Activated T-cell treated with anti-CD3 and anti-CD28 coated beads for 48 hours (primary cell): ENCODE data around the gene PRAME.

ENCODE experiments used
- DNase-seq: peaks from one replicate; pipeline ENCODE4 v3.0.0-alpha.2; 2020; ENCODE audit warnings: low read depth

Gene PRAME

DNA sequence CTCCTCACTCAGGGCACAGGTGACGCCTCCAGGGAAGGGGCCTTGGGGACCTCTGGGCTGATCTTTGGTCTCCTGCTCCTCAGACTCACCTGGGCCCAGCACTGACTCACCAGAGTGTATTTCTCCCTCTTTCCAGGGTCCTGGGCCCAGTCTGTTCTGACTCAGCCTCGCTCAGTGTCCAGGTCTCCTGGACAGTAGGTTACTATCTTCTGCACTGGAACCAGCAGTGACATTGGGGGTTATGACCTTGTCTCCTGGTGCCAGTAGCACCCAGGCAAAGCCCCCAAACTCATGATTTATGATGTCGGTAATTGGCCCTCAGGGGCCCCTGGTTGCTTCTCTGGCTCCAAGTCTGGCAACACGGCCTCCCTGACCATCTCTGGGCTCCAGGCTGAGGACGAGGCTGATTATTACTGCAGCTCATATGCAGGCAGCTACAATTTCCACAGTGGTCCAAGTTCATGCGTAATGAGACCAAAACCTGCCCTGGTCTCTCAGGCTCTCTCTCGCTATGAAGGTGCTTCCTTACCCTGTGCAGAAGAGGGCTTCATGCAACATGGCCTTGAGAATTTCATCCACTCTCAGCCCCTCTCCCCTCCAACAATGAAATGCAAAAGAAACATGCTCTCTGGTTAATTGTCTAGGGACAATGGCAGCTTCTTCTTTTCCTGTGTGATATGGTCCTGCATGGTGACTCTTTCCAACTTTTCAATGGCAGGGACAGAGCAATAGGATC is 21.0 kb upstream of the PRAME start:
- no peak for DNase-seq

- no peak for DNase-seq
These were observed 19.8 kb upstream of the PRAME start for GRCh38 chr22:22578702-22579424.

DNA sequence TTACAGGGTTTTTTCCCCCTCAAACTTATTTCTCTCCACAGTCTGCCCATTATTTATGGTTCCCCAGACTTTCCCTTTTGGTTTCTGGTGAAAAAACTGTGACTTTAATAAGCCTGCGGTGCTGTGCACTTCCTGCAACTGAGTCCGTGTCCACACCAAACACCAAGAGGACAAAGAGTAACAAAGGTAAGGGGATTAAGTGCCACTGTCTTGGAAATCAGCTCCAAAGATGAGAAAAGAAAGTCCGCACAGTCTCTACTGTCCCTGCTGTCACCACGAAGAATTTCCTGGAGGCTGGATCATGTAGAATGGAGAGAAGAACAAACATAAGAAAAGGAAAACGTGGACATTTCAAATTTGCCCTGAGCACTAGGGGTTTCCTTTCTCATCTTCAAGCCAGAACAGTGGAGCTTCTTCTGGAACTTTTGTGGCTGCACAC is 17.9 kb upstream of the PRAME start:
- DNase-seq: no peak

GRCh38 chr22:22576244-22576988 is 17.4 kb upstream of the PRAME start:
- DNase-seq: peak; percentile 17

DNA sequence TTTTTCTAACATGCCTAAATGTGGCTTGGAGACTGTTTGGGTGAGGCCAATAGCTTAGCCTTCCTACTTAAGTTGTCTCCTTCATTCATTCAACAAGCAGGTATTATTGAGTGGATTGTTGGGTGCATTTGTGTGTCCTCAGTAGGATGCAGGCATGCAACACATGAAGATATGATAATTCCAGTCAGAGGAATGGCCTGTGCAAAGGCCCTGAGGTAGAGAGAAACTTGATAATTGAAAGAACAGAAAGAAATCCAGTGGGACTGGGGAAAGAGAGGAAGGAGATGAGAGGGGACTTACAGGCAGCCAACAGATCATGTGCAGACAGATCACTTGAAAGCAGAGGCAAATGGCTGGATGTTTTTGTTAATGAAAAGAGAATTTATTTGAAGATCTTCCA is 15.3 kb upstream of the PRAME start:
- no peak for DNase-seq

GRCh38 chr22:22573047-22573889 is 14.2 kb upstream of the PRAME start:
- no peak for DNase-seq

DNA sequence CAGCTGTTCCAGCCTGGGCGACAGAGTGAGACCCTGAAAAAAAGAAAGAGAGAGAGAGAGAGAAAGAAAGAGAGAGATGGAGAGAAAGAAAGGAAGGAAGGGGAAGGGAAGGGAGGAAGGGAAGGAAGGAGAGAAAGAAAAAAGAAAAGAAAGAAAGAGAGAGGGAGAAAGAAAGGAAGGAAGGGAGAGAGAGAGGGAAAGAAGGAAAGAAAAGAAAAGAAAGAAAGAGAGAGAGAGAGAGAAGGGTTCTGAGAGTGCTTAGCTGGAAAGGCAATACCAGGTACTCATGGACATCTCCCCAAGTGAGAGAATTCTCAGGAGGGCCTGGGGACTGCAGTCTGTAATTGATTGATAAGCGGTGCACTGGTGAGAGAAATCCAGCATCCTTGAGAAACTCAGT is 12.8 kb upstream of the PRAME start:
- DNase-seq: no peak

DNA sequence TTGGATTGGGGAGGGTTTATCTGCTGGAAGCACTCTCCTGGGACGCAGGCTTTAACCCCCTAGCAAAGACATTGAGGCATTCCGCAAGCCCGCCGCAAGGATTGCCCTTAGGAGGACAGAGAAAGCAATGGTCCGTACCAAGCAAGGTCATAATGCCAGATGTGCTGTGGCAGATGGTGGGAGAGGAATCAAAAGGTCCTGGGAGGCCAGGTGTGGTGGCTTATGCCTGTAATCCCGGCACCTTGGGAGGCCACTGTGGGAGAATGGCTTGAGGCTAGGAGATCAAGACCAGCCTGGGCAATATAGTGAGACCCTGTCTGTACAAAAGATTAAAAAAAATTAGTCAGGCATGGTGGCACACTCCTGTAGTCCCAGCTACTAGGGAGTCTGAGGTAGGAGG is 12.4 kb upstream of the PRAME start:
- DNase-seq: no peak

GRCh38 chr22:22569218-22569617 is 10.2 kb upstream of the PRAME start:
- no peak for DNase-seq

GRCh38 chr22:22565981-22566380 is 6.9 kb upstream of the PRAME start:
- no peak for DNase-seq

DNA sequence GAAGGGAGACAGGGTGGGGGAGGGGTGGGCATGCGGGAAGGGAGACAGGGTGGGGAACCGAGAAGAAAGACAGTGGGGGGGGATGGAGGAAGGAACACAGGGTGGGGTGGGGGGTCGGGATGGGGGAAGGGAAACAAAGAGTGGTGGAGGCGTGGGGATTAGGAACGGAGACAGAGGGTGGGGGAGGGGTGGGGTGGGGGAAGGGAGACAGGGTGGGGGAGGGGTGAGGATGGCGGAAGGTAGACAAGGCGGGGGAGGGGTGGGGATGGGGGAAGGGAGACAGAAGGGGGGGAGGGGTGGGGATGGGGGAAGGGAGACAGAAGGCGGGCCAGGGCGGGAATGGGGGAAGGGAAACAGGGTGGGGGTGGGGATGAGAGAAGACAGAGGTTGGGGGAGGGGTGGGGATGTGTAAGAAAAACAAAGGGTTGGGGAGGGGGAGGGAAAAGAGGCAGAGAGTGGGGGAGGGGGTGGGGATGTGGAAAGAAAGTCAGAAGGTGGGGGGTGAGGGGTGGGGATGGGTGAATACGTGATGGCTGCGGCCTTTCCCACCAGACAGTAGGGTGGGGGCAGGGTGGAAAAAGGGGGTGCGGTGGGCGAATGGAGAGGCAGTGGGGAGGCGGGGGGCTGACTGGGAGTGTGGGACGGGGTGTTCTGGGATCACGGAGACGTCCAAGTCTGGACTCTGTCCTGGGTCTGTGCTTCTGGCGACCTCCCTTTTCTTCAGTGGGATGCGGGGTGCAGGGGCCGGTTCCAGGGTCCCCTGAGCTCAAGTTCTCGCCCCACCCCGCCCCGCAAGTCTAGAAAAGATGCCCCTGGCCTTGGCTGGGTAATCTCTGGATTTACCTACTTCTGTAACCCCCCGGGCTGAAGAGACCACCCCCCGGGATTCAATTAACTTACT is 744 bp downstream of the PRAME start:
- DNase-seq: no peak

- DNase-seq: no peak
These were observed 1.8 kb downstream of the PRAME start for GRCh38 chr22:22556995-22557925.

DNA sequence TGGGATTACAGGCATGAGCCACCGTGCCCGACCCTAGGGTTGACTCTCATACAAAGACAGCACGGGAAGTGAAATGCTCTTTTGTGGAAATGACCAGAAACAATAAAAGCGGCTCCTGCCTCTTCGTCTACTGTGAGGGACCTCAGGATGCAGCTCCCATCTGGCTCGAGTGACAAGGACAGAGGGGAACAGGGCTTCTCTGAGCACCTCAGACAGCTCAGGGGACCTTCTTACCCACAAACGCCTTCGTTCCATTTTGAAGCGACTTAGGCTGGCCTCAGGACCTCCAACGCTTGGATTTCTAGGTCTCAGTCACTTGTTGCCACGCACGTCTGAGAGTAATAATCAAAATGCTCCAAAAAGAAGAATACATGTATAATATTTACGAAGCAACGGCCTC is 2.5 kb downstream of the PRAME start:
- DNase-seq: no peak

DNA sequence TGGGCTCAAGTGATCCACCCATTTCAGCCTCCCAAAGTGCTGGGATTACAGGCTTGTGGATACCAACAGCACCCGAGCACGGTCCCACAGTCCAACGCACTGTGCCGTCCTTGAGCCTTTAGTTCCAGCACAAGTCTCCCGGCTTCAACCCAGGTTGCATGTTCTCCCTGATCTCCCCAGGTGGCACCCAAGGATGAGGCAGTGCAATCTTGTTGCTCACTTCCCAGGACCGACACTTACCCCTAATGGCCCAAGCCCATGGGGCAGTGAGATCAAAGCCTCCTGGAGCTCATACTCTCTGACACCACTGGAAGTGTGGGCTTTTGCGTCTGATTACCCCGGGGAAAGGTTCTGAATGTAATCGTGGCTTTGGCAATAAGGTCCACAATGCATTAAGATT is 3.5 kb downstream of the PRAME start:
- DNase-seq: no peak

GRCh38 chr22:22554587-22555284 is 4.3 kb downstream of the PRAME start:
- no peak for DNase-seq

GRCh38 chr22:22553735-22554586 is 5.1 kb downstream of the PRAME start:
- no peak for DNase-seq

DNA sequence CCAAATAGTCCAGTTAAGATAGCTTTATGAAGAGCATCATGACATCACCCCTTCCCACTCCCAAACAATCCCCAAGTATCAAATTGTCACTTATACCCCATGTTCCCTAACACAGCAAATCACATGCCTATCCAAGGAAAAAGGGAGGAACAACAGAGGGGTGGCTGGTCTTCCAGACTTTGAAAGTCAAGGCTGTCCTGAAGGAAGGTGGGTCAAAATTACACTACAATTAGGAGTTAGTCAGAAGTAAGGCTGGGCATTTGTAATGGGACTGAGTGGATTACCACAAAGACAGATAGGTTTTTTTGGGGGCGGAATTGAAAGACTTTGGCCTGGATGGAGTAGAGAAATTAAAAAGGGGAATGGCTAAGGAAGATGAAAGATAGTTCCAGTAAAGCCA is 5.9 kb downstream of the PRAME start:
- no peak for DNase-seq

DNA sequence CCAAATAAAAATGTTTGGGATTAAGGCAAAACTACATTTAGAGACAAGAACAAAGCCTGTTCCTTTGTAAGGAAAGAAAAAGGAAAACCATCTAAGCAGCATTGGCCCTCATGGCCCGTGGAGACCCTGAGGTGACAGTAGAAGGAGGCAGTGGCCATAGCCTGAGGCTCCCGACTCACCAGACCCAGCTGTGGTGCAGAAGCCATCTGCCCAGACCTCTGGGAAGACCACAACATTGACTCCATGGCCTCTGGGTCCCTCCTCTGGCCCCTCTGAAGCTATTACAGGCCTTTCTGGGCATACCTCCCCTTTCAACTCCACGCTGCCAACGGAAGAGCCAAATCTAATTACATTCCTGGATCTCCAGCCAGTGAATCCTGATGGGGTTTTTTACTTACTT is 6.4 kb downstream of the PRAME start:
- DNase-seq: no peak
